PC-3 (cell line): ENCODE results near the gene BID. TPM values are rescaled to one million over a fixed set of nuclear protein-coding genes. Genes with fewer than 3 reads are reported as not detected.

Experiments
- ATAC-seq: fragments of 200-7000 bp; cut with Tn5 transposase; 2 replicates; pipeline ENCODE4 v1.9.1; 2020; ENCODE audit warnings: mild to moderate bottlenecking, moderate library complexity
- BruUV-seq: library from RNA; stranded (reverse); fragments of 400-500 nt; replicated peaks from 2 replicates; lab custom pipeline; 2021; lab: Mats Ljungman, UMichigan
- CTCF ChIA-PET: fragments of 300-600 bp; sonication (Branson Sonifier 250); formaldehyde crosslinking; loops from one replicate; lab custom pipeline; 2022; ENCODE audit warnings: antibody characterized with exemption; lab: Charles Lee
- POLR2A ChIA-PET: fragments of 300-600 bp; sonication (Branson Sonifier 250); formaldehyde crosslinking; loops from one replicate; lab custom pipeline; 2022; ENCODE audit warnings: antibody characterized with exemption; ENCODE audit not compliant: unreplicated experiment; lab: Charles Lee
- DNase-seq: peaks from one replicate; pipeline ENCODE4 v3.0.0-alpha.2; 2015
- H2AFZ ChIP-seq: fragments of 300-600 bp; sonication (generic); 2 replicates; pipeline ENCODE4 v1.6.0; 2016; ENCODE audit warnings: antibody characterized with exemption, low read length
- H3F3A ChIP-seq: fragments of 300-600 bp; sonication (generic); one replicate; pipeline ENCODE4 v1.6.0; 2017; ENCODE audit warnings: antibody characterized with exemption, low read length, control low read depth, mild to moderate bottlenecking; ENCODE audit not compliant: unreplicated experiment
- H3K27ac ChIP-seq: fragments of 300-600 bp; sonication (generic); 2 replicates; pipeline ENCODE4 v1.5.1; 2016; ENCODE audit warnings: mild to moderate bottlenecking, low read length
- H3K27me3 ChIP-seq: fragments of 300-600 bp; sonication (generic); 2 replicates; pipeline ENCODE4 v1.6.1; 2016; ENCODE audit warnings: low read length, mixed read lengths
- H3K36me3 ChIP-seq: fragments of 300-600 bp; sonication (generic); 2 replicates; pipeline ENCODE4 v1.6.1; 2016; ENCODE audit warnings: low read depth, mixed run types, low read length, mixed read lengths
- H3K4me1 ChIP-seq: fragments of 300-600 bp; sonication (generic); 2 replicates; pipeline ENCODE4 v1.5.1; 2016; ENCODE audit warnings: low read length; ENCODE audit not compliant: insufficient read depth
- H3K4me2 ChIP-seq: fragments of 300-600 bp; sonication (generic); 2 replicates; pipeline ENCODE4 v1.6.0; 2016; ENCODE audit warnings: low read length
- H3K4me3 ChIP-seq: fragments of 300-600 bp; sonication (generic); 2 replicates; pipeline ENCODE4 v1.5.1; 2016; ENCODE audit warnings: mild to moderate bottlenecking, low read length, mixed read lengths
- H3K79me2 ChIP-seq: fragments of 300-600 bp; sonication (generic); 2 replicates; pipeline ENCODE4 v1.6.1; 2017; ENCODE audit warnings: low read length, mixed read lengths
- H3K9ac ChIP-seq: fragments of 300-600 bp; sonication (generic); 2 replicates; pipeline ENCODE4 v1.6.0; 2016; ENCODE audit warnings: mild to moderate bottlenecking, low read length
- H3K9me2 ChIP-seq: fragments of 300-600 bp; sonication (generic); replicated peaks from 2 replicates; pipeline ENCODE4 v1.6.1; 2016; ENCODE audit warnings: mixed run types, low read length, mixed read lengths
- H3K9me3 ChIP-seq: fragments of 300-600 bp; sonication (generic); 2 replicates; pipeline ENCODE4 v1.6.1; 2016; ENCODE audit warnings: low read length, mixed read lengths
- H4K20me1 ChIP-seq: fragments of 300-600 bp; sonication (generic); 2 replicates; pipeline ENCODE4 v1.6.1; 2016; ENCODE audit warnings: low read length, mixed read lengths
- CTCF ChIP-seq: fragments of 300-600 bp; sonication (generic); conservative IDR thresholded peaks from 2 replicates; pipeline ENCODE4 v1.5.1; 2017; ENCODE audit warnings: antibody characterized with exemption, low read depth, mild to moderate bottlenecking, low read length
- EZH2 ChIP-seq: fragments of 300-600 bp; sonication (generic); IDR thresholded peaks from one replicate; pipeline ENCODE4 v1.6.1; 2017; ENCODE audit warnings: antibody characterized with exemption, mild to moderate bottlenecking, low read length; ENCODE audit not compliant: unreplicated experiment
- EZH2phosphoT487 ChIP-seq: fragments of 300-600 bp; sonication (generic); IDR thresholded peaks from 2 replicates; pipeline ENCODE4 v1.6.1; 2018; ENCODE audit warnings: mild to moderate bottlenecking, antibody characterized with exemption, low read length, borderline replicate concordance
- intact Hi-C: fragments of 100-400 bp; cut with micrococcal nuclease; formaldehyde crosslinking; loops from 2 replicates; pipeline ENCODE4 v1.9.0; 2023
- total RNA-seq: library from RNA; depleted of rRNA; stranded (reverse); fragments of >200 nt; gene quantifications from 2 replicates; pipeline ENCODE4 v1.2.3, GENCODE V29; 2014

BID gene
- total RNA-seq, 1 experiment from 2014 or later, result 123 TPM

GRCh38 chr22:17778412-17778976 lies 4.2 kb upstream of the BID start:
- Histone ChIP-seq H3K27me3 (no peaks in the 10 kb centered on the region), H3K4me3 (no peak overlapping the region), H3K27ac (no peak overlapping the region), H3F3A (no peaks in the 10 kb centered on the region), H2AFZ (no peak overlapping the region), H3K36me3 (no peaks in the 10 kb centered on the region), H4K20me1 (no peaks in the 10 kb centered on the region), H3K9me3 (no peaks in the 10 kb centered on the region), H3K79me2 (peaks cover 2% of the 10 kb centered on the region), H3K9me2 (no peaks in the 10 kb centered on the region), H3K9ac (no peak overlapping the region), H3K4me1 (peaks cover 10% of the 10 kb centered on the region), H3K4me2 (no peak overlapping the region)
- ATAC-seq, result no peak
- CTCF ChIA-PET, result no interaction called here
- intact Hi-C loops, result no loop called here
- POLR2A ChIA-PET, result interaction anchor here (0.6 kb wide), 1 partner anchor 606 kb away, joined by 4 read pairs; no protein-coding TSS in a partner anchor
- BruUV-seq, result no TSS peak
- TF ChIP-seq EZH2phosphoT487 (no peak), CTCF (no peak), EZH2 (no peak)
- DNase-seq, result no peak

GRCh38 chr22:17777717-17778044 lies 3.4 kb upstream of the BID start:
- intact Hi-C loops, result no loop called here
- CTCF ChIA-PET, result no interaction called here
- no peak for TF ChIP-seq EZH2phosphoT487
- TF ChIP-seq CTCF, result no peak
- TF ChIP-seq EZH2, result no peak
- Histone ChIP-seq H3K36me3 (no peaks in the 10 kb centered on the region), H3K4me1 (peaks cover 19% of the 10 kb centered on the region), H3K9me2 (no peaks in the 10 kb centered on the region), H3K9me3 (no peaks in the 10 kb centered on the region), H3K9ac (no peak overlapping the region), H3K4me3 (no peak overlapping the region), H3K27me3 (no peaks in the 10 kb centered on the region), H4K20me1 (no peaks in the 10 kb centered on the region), H3F3A (no peaks in the 10 kb centered on the region), H3K79me2 (peaks cover 11% of the 10 kb centered on the region), H2AFZ (no peak overlapping the region), H3K4me2 (no peak overlapping the region), H3K27ac (no peak overlapping the region)
- POLR2A ChIA-PET, result no interaction called here
- ATAC-seq (no peak), DNase-seq (no peak)
- no TSS peak for BruUV-seq

GRCh38 chr22:17777005-17777716 lies 2.9 kb upstream of the BID start:
- intact Hi-C loops, result no loop called here
- DNase-seq, result no peak
- ATAC-seq, result no peak
- POLR2A ChIA-PET, result no interaction called here
- H3F3A ChIP-seq, result no peaks in the 10 kb centered on the region
- peaks cover 23% of the 10 kb centered on the region for H3K4me1 ChIP-seq
- CTCF ChIA-PET, result interaction anchor here (0.7 kb wide), 1 partner anchor 29 kb away, joined by 6 read pairs; no protein-coding TSS in a partner anchor
- no peaks in the 10 kb centered on the region for H3K9me2 ChIP-seq
- no TSS peak for BruUV-seq
- H3K9me3 ChIP-seq, result no peaks in the 10 kb centered on the region
- H2AFZ ChIP-seq, result no peak overlapping the region
- no peak overlapping the region for H3K9ac ChIP-seq
- H3K4me2 ChIP-seq, result no peak overlapping the region
- H3K36me3 ChIP-seq, result no peaks in the 10 kb centered on the region
- no peak overlapping the region for H3K4me3 ChIP-seq
- no peaks in the 10 kb centered on the region for H4K20me1 ChIP-seq
- H3K27ac ChIP-seq, result no peak overlapping the region
- peaks cover 16% of the 10 kb centered on the region for H3K79me2 ChIP-seq
- no peak for TF ChIP-seq CTCF
- no peak for TF ChIP-seq EZH2
- no peak for TF ChIP-seq EZH2phosphoT487
- no peaks in the 10 kb centered on the region for H3K27me3 ChIP-seq
